MV-4-11 (cell line): ENCODE data around the gene SFXN4.
"Not testable (repeated sequence)": the region's sequence is repeated elsewhere in the genome, so short reads cannot be mapped to it uniquely, and the experiment has no call there.

ENCODE experiments used
- DNase-seq: peaks from one replicate; lab custom pipeline; 2025; lab: John Stamatoyannopoulos, UW

The SFXN4 gene

GRCh38 chr10:119190353-119190752 is 24.8 kb upstream of the SFXN4 start:
- DNase-seq = peak; percentile 35

DNA sequence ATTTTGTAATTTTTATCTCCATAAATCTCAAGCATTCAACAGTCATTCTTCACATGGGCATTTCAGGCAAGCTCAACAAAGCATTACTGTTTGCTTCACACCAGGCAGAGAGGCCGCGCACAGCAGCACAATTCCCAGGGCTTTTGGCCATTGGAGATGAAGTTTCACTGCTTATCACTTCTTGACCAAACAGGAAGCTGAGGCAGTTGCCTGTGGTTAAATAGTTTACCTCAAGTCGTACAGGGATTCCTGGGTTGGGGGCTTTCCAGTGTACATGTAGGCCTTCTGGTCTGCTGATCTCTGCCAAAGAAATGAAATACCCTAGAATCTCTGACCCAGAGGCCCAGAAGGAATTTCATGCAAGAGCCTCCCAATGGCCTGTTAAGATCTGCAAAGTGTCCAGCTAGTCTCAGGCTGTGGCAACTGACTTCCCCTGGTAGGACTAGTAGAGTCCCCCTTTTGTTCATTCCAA is 24.3 kb upstream of the SFXN4 start:
- peak; percentile 66 for DNase-seq

GRCh38 chr10:119183664-119184412 is 18.3 kb upstream of the SFXN4 start:
- DNase-seq = no peak

- not testable (repeated sequence) for DNase-seq
Observed at GRCh38 chr10:119180850-119181400, 15.4 kb upstream of the SFXN4 start.

DNA sequence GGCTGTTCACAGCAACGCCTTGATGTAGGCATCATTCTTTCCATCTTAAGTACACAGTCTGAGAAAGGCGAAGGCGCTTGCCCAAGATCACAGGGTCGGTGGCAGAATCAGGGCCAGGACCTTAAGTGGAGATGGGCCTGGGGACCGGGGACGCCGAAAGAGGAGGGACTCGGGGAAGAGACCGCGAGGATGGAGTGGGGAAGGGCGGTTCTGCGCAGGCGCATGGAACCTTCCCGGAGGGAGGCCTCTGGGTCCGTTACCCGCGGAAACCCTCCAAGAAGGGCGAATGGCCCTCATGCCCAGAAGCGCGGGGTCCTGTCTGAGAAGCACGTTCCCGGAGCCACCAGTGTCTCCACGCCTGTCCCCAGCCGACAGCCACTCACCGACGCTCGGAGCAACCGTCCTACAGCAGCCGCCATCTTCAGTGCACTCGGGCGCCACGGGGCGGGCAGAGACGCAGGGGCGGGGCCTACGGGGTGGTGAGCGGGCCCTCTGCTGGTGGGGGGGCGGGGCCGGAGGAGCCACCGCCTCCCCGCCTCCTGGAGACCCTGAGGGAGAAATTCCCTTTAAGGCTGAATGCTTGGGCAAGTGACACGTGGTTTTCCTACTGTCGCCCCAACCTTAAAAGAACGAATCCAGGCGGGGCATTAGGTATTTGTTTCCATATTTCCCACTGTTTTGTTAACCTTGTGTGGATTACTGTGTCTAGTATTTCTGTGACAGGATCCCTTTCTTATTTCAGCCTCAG is 13.0 kb upstream of the SFXN4 start, which contains the start of gene PRDX3:
Gene PRDX3 (minus strand): TSS at position 441 of the 748 bp plus-strand sequence. CDS start 22 bp downstream, at position 419.
- peak; percentile 80 for DNase-seq

DNA sequence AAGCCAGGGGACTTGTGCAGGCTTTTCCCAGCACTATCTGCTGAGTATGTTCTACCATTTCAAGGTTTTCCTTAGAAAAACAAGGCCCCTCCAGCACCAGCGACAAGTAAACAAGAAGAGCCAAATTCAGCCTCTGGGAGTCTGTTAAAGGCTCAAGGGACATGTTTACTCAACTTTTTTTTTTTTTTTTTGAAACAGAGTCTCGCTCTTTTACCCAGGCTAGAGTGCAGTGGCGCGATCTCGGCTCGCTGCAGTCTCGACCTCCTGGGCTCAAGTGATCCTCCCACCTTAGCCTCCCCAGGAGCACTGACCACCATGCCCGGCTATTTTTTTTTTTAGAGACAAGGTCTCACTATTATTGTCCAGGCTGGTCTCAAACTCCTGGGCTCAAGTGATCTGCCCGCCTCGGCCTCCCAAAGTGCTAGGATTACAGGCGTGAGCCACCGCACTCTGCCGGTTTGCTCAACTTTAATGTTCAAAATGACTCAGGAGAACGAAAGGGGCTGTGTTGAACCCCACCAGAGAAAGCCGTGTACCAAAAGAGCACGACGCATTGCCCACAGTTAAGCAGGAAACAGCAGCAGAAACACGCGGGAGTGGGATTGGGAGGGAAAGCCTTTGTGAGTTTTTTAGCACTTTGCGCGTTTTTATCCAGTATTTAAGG is 12.3 kb upstream of the SFXN4 start:
- DNase-seq = no peak

DNA sequence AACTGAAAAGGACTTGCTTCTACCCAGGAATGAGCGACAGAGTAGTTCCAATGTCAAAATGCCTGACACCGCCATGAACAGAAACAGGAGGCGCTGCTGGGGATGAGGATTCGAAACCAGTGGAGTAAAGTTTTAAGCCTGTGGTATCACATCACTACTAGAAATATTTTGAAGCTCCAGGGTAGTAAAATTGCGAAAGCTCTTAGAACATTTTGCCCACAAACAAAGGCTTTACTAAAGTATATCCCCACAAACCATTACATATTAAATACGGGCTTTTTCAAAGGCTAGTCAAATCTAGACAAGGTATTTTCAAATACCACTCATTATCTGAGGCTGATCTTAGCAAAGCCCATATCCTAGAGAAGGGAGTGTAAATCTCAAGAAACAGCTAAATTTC is 10.7 kb upstream of the SFXN4 start:
- peak; percentile 91 for DNase-seq

- no peak for DNase-seq
Observed at GRCh38 chr10:119174109-119174508, 8.6 kb upstream of the SFXN4 start.

- no peak for DNase-seq
Observed at GRCh38 chr10:119167041-119167440, 1.5 kb upstream of the SFXN4 start.

- DNase-seq = peak; percentile 47
Observed at GRCh38 chr10:119166564-119166963, 1.1 kb upstream of the SFXN4 start.

DNA sequence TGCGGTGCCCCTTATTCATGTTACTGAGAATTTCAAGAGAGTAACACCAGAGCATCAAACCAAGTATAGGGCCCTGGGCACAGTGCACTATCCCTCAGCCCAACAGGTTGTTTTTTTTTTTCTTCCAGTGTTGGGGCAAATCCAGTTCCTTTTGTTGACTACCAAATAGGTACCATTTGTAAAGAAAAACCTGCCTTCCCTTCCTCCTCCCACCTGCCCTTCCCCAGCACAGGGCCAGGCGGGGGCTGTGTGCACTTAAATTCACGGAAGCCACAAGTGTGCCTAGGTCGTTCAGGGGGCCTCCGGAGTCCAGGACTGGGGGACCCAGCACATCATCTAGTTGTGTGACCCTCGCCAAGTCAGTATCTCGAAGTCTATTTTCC is 595 bp upstream of the SFXN4 start:
- no peak for DNase-seq

DNA sequence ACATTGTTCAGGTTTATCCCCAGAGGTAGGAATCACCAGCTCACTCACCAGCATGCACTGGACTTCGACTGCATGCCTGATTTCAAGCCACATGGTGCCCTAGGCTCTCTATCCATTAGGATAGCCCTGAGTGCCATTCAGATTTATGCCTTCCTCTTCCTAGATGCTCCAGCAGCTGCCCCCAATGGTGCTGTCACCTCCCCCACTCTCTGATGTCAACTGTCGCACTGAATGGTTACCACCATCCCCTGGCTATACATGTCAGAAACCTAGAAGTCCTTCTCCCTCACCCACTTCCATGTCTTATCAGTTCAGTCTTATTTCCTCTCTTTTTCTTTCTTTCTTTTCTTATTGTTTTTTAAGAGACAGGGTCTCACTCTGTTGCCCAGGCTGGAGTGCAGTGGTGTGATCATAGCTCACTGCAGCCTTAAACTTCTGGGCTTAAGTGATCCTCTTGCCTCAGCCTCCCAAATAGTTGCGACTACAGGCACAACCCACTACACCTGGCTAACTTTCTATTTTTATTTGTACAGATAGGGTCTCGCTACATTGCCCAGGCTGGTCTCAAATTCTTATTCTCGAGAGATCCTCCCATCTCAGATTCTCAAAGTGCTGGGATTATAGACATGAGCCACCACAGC is 2.9 kb downstream of the SFXN4 start:
- no peak for DNase-seq

GRCh38 chr10:119161680-119162451 is 3.6 kb downstream of the SFXN4 start:
- DNase-seq = peak; percentile 33

DNA sequence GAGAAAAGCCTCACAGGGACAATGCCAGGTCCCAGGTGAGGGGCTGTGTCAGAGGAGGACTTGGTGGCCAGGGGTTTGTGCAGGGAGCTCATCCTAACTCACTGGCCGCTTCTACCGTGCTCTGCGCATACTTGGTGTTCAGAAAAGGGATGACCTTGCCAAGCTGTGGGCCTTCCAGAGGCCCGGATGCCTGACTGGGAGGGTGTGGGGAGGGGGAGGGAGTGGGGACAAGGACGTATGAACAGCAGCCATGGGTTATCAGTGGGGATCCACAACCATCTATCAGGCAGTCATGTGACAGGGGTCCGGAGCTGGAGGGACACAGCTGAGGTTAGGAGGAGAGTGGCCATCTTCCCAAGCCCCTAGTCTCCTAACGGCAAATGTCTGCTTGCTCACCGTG is 6.2 kb downstream of the SFXN4 start:
- DNase-seq = no peak

DNA sequence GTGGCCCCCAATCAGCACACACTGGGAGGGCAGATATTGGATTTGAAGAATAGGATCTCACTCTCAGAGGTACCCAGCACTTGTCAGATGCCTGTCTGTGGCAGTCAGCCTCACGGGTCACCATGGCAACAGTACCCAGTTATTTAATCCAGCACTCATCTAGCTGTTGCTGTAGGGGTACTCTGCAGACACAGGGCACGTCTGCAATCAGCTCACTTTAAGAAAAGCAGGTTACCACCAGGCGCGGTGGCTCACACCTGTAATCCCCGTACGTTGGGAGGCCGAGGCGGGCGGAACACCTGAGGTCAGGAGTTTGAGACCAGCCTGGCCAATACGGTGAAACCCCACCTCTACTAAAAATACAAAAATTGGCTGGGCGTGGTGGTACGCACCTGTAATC is 11.9 kb downstream of the SFXN4 start:
- DNase-seq = no peak

GRCh38 chr10:119153041-119153440 is 12.5 kb downstream of the SFXN4 start:
- DNase-seq = no peak

DNA sequence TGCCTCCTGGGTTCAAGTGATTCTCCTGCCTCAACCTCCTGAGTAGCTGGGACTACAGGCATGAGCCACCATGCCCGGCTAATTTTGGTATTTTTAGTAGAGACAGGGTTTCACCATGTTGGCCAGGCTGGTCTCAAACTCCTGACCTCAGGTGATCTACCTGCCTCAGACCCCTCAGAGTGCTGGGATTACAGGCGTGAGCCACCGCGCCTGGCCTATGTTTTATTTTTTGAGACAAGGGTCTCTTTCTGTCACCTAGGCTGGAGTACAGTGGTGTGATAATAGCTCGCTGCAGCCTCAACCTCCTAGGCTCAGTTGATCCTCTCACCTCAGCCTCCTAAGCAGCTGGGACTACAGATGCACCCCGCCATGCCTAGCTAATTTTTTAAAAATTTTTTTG is 13.9 kb downstream of the SFXN4 start:
- not testable (repeated sequence) for DNase-seq

DNA sequence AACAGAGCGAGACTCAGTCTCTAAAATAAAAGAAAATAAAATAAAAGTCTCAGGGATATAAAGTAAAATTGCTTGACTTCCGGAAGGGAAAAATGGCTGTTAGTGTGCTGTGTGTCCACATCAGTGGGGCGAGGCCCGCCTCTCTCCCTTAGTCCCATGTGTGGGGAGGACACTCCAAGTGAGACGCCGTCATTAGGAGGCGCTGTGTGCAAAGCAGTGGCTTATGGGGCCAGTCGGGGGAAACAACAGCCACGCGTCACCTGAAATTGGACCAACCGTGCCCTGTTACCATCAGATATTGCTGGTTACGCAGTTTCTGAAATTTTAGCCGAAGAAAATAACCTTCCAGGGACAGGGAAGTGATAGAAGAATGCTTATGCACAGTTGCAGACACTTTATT is 15.8 kb downstream of the SFXN4 start:
- DNase-seq = no peak

DNA sequence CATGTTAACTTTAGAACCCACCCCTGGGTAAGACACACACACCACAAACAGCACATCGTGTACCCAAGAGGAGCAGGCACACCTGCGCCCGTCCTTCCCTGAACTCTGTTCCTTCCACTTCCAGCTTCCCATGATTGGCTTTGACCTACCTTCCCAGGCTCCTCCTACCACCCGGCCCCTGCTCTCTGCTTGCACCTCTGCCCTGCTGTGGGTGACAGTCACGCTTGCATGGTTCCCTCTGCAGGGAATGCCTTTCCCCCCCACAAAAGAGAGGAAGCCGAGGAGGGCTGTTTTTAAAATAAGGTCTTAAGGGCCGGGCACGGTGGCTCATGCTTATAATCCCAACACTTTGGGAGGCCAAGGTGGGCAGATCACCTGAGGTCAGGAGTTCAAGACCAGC is 16.4 kb downstream of the SFXN4 start:
- DNase-seq = no peak

GRCh38 chr10:119143657-119144056 is 21.9 kb downstream of the SFXN4 start:
- no peak for DNase-seq

- no peak for DNase-seq
Observed at GRCh38 chr10:119140603-119141245, 24.8 kb downstream of the SFXN4 start.
